HepG2 (cell line): Measurements from ENCODE around the gene GPRASP3. TPM values are rescaled to one million over a fixed set of nuclear protein-coding genes. Genes with fewer than 3 reads are reported as not detected.

ENCODE experiments used
- ETV5 ChIP-seq: IDR thresholded peaks from 2 replicates; pipeline ENCODE4 v1.6.1; 2018; ENCODE audit warnings: missing biosample characterization, missing genetic modification reagents, inconsistent platforms, borderline replicate concordance
- GTF3A ChIP-seq: sonication (generic); formaldehyde crosslinking; conservative IDR thresholded peaks from 2 replicates; pipeline ENCODE4 v1.4.0; 2020; ENCODE audit warnings: mild to moderate bottlenecking, missing genetic modification reagents
- MTF1 ChIP-seq: sonication (generic); formaldehyde crosslinking; IDR thresholded peaks from 2 replicates; pipeline ENCODE4 v1.5.0; 2020; ENCODE audit warnings: missing genetic modification reagents
- SNRNP70 ChIP-seq: fragments of 200-400 bp; formaldehyde crosslinking; IDR thresholded peaks from 2 replicates; pipeline ENCODE4 v1.6.1; 2017; ENCODE audit warnings: mild to moderate bottlenecking, low read depth, low read length, moderate library complexity
- TARDBP ChIP-seq: sonication (generic); formaldehyde crosslinking; IDR thresholded peaks from 2 replicates; pipeline ENCODE4 v1.8.0; 2022; ENCODE audit warnings: mild to moderate bottlenecking, missing genetic modification reagents
- TEAD2 ChIP-seq: sonication (generic); formaldehyde crosslinking; IDR thresholded peaks from 2 replicates; pipeline ENCODE4 v1.9.0; 2021; ENCODE audit warnings: missing genetic modification reagents
- THYN1 ChIP-seq: sonication (generic); formaldehyde crosslinking; IDR thresholded peaks from 2 replicates; pipeline ENCODE4 v1.8.1; 2023; ENCODE audit warnings: low read depth, mild to moderate bottlenecking, moderate library complexity, missing genetic modification reagents, borderline replicate concordance
- ZNF615 ChIP-seq: sonication (generic); formaldehyde crosslinking; IDR thresholded peaks from 2 replicates; pipeline ENCODE4 v1.5.0; 2020; ENCODE audit warnings: mild to moderate bottlenecking, missing genetic modification reagents, borderline replicate concordance
- polyA plus RNA-seq, 8 experiments: library from polyadenylated mRNA; depleted of rRNA in 3 of 8; stranded (reverse) in 7 of 8; unstranded in 1 of 8; fragments of >200 nt; fragmentation: Illumina TruSeq in 4 of 8; extraction: Trizol in 4 of 8; gene quantifications; 2 replicates each; pipeline versions ENCODE4 v1.2.1 to v1.2.3, GENCODE V29; 2011 to 2016; ENCODE audit warnings: low read depth in 4 of 8, missing spikeins in 1 of 8, mixed read lengths in 1 of 8; ENCODE audit not compliant: insufficient read depth in 1 of 8
- total RNA-seq, 5 experiments: library from RNA; depleted of rRNA; stranded (reverse); fragments of >200 nt; fragmentation: Illumina TruSeq; extraction: Trizol; gene quantifications; 2 replicates each; pipeline ENCODE4 v1.2.3, GENCODE V29; 2016; ENCODE audit warnings: low read depth in 1 of 5
- TF ChIP-seq, protein P1 (sequence below): sonication (generic); formaldehyde crosslinking; IDR thresholded peaks from 2 replicates; pipeline ENCODE4 v1.5.1; 2020; ENCODE audit warnings: mild to moderate bottlenecking, missing genetic modification reagents, moderate library complexity

GPRASP3 gene
- total and polyA plus RNA-seq, 2 of the 13 experiments (the other 11 are each of a cell fraction or from before 2014, with no cell fraction given), result 0.67 to 1.4 TPM

- no peak for TF ChIP-seq SNRNP70
- no peak for TF ChIP-seq TARDBP
- no peak for TF ChIP-seq GTF3A (CRISPR knock-in tag)
- no peak for TF ChIP-seq ZNF615 (CRISPR knock-in tag)
- TF ChIP-seq MTF1 (CRISPR knock-in tag), result no peak
- no peak for TF ChIP-seq TEAD2
- no peak for TF ChIP-seq THYN1
- TF ChIP-seq, protein P1, sequence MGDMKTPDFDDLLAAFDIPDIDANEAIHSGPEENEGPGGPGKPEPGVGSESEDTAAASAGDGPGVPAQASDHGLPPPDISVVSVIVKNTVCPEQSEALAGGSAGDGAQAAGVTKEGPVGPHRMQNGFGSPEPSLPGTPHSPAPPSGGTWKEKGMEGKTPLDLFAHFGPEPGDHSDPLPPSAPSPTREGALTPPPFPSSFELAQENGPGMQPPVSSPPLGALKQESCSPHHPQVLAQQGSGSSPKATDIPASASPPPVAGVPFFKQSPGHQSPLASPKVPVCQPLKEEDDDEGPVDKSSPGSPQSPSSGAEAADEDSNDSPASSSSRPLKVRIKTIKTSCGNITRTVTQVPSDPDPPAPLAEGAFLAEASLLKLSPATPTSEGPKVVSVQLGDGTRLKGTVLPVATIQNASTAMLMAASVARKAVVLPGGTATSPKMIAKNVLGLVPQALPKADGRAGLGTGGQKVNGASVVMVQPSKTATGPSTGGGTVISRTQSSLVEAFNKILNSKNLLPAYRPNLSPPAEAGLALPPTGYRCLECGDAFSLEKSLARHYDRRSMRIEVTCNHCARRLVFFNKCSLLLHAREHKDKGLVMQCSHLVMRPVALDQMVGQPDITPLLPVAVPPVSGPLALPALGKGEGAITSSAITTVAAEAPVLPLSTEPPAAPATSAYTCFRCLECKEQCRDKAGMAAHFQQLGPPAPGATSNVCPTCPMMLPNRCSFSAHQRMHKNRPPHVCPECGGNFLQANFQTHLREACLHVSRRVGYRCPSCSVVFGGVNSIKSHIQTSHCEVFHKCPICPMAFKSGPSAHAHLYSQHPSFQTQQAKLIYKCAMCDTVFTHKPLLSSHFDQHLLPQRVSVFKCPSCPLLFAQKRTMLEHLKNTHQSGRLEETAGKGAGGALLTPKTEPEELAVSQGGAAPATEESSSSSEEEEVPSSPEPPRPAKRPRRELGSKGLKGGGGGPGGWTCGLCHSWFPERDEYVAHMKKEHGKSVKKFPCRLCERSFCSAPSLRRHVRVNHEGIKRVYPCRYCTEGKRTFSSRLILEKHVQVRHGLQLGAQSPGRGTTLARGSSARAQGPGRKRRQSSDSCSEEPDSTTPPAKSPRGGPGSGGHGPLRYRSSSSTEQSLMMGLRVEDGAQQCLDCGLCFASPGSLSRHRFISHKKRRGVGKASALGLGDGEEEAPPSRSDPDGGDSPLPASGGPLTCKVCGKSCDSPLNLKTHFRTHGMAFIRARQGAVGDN (CRISPR knock-in tag), result 0 out of 2 replicates have a peak, but pooled peaks have one; percentile 17
- TF ChIP-seq ETV5 (CRISPR knock-in tag), result no peak
These were observed at the start of gene GPRASP3 (continued) for GRCh38 chrX:102720237-102721168.
